Esophagus (tissue), 2 donors: Measurements from ENCODE around the gene MX1. TPM values are rescaled to one million over a fixed set of nuclear protein-coding genes. Genes with fewer than 3 reads are reported as not detected.
"Not testable (repeated sequence)": the region's sequence is repeated elsewhere in the genome, so short reads cannot be mapped to it uniquely, and the experiment has no call there.

Experiments used
- H3K27ac ChIP-seq, 2 donors: one replicate each; pipeline ENCODE4 v1.5.1; 2013; ENCODE audit warnings: low read depth in 2 of 2, mild to moderate bottlenecking in 2 of 2, inconsistent platforms in 1 of 2, low read length in 1 of 2, moderate library complexity in 1 of 2
- H3K27me3 ChIP-seq, 2 donors: one replicate each; pipeline ENCODE4 v1.6.1; 2013; ENCODE audit warnings: low read length in 2 of 2, control low read depth in 1 of 2, mild to moderate bottlenecking in 1 of 2; ENCODE audit not compliant: insufficient read depth in 2 of 2, control insufficient read depth in 1 of 2
- H3K36me3 ChIP-seq, 2 donors: one replicate each; pipeline ENCODE4 v1.6.1; 2013; ENCODE audit warnings: low read length in 1 of 2; ENCODE audit not compliant: control insufficient read depth in 2 of 2, insufficient read depth in 2 of 2
- H3K4me1 ChIP-seq, 2 donors: one replicate each; pipeline ENCODE4 v1.6.1; 2013; ENCODE audit warnings: low read length in 1 of 2; ENCODE audit not compliant: control insufficient read depth in 2 of 2, insufficient read depth in 2 of 2
- H3K4me3 ChIP-seq, 2 donors: one replicate each; pipeline ENCODE4 v1.5.1; 2013; ENCODE audit warnings: low read length in 2 of 2, mild to moderate bottlenecking in 2 of 2, low read depth in 1 of 2, moderate library complexity in 1 of 2
- H3K9me3 ChIP-seq, 2 donors: one replicate each; pipeline ENCODE4 v1.6.1; 2013; ENCODE audit warnings: mild to moderate bottlenecking in 2 of 2, low read depth in 1 of 2, low read length in 1 of 2, moderate library complexity in 1 of 2; ENCODE audit not compliant: control insufficient read depth in 2 of 2, insufficient read depth in 1 of 2
- WGBS, 2 donors: extraction: QIAGEN DNeasy Blood & Tissue Kit; methylation state at CpG; one replicate each; pipeline ENCODE4 v1.1.7; 2013; 5-methylcytosine and 5-hydroxymethylcytosine counted together
- polyA plus RNA-seq, 2 donors: library from polyadenylated mRNA; stranded (reverse); fragments of 200-250 nt; gene quantifications; one replicate each; pipeline ENCODE4 v1.2.3, GENCODE V29; 2013
- donor health status: healthy with polysubstance abuse.
- donor health status: Bipolar disorder and iron deficiency.

MX1 gene
- polyA plus RNA-seq, 2 donors = 17.3 to 25.4 TPM

- Histone ChIP-seq H3K27ac (no peak overlapping the region), H3K9me3 (no peaks in the 10 kb centered on the region), H3K4me1 (peaks cover 0 to 4% of the 10 kb centered on the region in 2 donors), H3K4me3 (no peak overlapping the region), H3K36me3 (peaks cover 2 to 16% of the 10 kb centered on the region in 2 donors), H3K27me3 (no peaks in the 10 kb centered on the region)
- WGBS, 2 donors = 91 to 92% methylated on average over 9 of the region's 9 CpGs
Observed at GRCh38 chr21:41403331-41403730, 22.7 kb upstream of the MX1 start.

DNA sequence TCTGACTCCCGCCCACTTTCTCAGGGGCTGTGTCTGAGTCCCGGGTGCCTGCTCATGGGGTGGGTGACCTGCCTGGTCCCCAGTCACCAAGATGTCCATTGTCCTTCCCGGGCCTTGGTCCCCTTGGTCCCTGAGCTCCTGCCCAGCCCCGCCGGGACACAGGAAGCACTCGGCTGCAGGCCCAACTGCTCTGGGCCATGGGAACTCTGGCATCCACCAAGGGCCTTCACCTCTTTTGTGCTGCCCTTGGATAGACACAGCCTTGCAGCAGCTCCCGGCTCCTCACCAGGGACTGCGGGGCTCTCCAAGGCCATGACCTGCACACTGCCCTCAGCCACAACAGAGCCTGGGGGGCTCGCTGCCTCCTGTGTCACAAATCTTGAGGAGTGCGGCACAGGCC lies 22.1 kb upstream of the MX1 start:
- peaks cover 0 to 4% of the 10 kb centered on the region in 2 donors for H3K4me1 ChIP-seq
- H3K27ac ChIP-seq = no peak overlapping the region
- H3K27me3 ChIP-seq = no peaks in the 10 kb centered on the region
- H3K9me3 ChIP-seq = no peaks in the 10 kb centered on the region
- peaks cover 2 to 16% of the 10 kb centered on the region in 2 donors for H3K36me3 ChIP-seq
- no peak overlapping the region for H3K4me3 ChIP-seq
- WGBS, 2 donors = 94 to 95% methylated on average over 10 of the region's 10 CpGs

- Histone ChIP-seq H3K27ac (no peak overlapping the region), H3K9me3 (no peaks in the 10 kb centered on the region), H3K4me3 (no peak overlapping the region), H3K4me1 (peaks cover 0 to 4% of the 10 kb centered on the region in 2 donors), H3K36me3 (peaks cover 2 to 16% of the 10 kb centered on the region in 2 donors), H3K27me3 (no peaks in the 10 kb centered on the region)
- WGBS, 2 donors = 97 to 99% methylated on average over 4 of the region's 4 CpGs
Observed at GRCh38 chr21:41405321-41405720, 20.7 kb upstream of the MX1 start.

DNA sequence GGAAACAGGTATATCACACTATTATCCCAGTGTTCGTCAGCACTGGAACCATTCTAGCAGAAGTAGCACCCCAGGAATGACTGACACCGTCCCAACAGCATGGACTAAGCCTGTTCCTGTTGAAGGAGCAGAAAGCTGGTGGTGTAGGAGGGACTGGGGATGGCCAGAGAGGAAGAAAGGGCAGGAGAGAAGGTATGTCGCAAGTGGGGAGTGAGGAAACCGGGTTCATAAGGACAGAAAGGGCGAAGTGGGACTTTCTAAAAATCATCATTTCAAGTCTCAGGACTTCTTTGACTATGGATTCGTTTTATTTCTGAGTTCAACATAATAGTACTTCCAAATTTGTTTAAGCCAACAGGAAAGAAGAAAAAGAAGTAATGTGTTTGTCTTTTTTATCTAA lies 19.7 kb upstream of the MX1 start:
- Histone ChIP-seq H3K4me1 (peaks cover 0 to 4% of the 10 kb centered on the region in 2 donors), H3K9me3 (no peaks in the 10 kb centered on the region), H3K27me3 (no peaks in the 10 kb centered on the region), H3K36me3 (peaks cover 2 to 16% of the 10 kb centered on the region in 2 donors), H3K4me3 (no peak overlapping the region), H3K27ac (no peak overlapping the region)
- WGBS, 2 donors = 86 to 87% methylated on average over 6 of the region's 6 CpGs

DNA sequence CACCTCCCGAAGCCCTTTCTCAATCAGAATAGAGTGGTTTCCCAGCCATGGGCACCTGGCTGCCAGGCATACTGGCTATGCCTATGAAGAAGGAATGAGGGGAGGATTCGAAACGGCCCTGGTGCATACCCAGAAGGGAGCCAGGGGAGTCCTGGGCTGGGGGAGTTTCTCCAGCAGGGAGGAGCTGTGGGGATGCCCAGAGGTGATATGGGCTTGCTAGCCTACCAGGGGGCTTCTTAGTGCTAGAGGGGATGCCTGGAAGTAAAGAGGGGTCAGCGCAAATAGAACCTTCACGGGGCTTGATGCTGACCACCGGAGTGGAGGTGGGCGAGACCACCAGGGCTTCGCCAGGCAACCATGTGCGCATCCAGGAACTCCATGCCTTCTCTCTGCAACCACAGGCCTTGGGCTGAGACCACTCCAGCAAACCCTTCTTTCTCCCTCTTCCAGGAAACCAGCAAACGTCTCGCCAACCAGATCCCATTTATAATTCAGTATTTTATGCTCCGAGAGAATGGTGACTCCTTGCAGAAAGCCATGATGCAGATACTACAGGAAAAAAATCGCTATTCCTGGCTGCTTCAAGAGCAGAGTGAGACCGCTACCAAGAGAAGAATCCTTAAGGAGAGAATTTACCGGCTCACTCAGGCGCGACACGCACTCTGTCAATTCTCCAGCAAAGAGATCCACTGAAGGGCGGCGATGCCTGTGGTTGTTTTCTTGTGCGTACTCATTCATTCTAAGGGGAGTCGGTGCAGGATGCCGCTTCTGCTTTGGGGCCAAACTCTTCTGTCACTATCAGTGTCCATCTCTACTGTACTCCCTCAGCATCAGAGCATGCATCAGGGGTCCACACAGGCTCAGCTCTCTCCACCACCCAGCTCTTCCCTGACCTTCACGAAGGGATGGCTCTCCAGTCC lies 18.2 kb upstream of the MX1 start:
- Histone ChIP-seq H3K4me3 (no peak overlapping the region), H3K4me1 (peaks cover 0 to 4% of the 10 kb centered on the region in 2 donors), H3K27me3 (no peaks in the 10 kb centered on the region), H3K9me3 (no peaks in the 10 kb centered on the region), H3K27ac (no peak overlapping the region), H3K36me3 (peaks cover 2 to 11% of the 10 kb centered on the region in 2 donors)
- WGBS, 2 donors = 94 to 96% methylated on average over 24 of the region's 24 CpGs

GRCh38 chr21:41410361-41410760 lies 15.7 kb upstream of the MX1 start:
- H3K27me3 ChIP-seq = no peaks in the 10 kb centered on the region
- no peaks in the 10 kb centered on the region for H3K9me3 ChIP-seq
- H3K27ac ChIP-seq = peak overlapping the region; percentile 80 to 86
- H3K4me3 ChIP-seq = no peak overlapping the region
- WGBS, 2 donors = 78 to 86% methylated on average over 1 of the region's 1 CpG
- H3K36me3 ChIP-seq = peaks cover 2 to 3% of the 10 kb centered on the region in 2 donors
- no peaks in the 10 kb centered on the region for H3K4me1 ChIP-seq

- Histone ChIP-seq H3K4me1 (no peaks in the 10 kb centered on the region), H3K9me3 (no peaks in the 10 kb centered on the region), H3K27me3 (no peaks in the 10 kb centered on the region), H3K36me3 (peaks cover 2 to 3% of the 10 kb centered on the region in 2 donors), H3K27ac (peak overlapping the region; percentile 80 to 86), H3K4me3 (no peak overlapping the region)
- WGBS, 2 donors = 64 to 71% methylated on average over 5 of the region's 5 CpGs
Observed at GRCh38 chr21:41410767-41411448, 15.1 kb upstream of the MX1 start.

DNA sequence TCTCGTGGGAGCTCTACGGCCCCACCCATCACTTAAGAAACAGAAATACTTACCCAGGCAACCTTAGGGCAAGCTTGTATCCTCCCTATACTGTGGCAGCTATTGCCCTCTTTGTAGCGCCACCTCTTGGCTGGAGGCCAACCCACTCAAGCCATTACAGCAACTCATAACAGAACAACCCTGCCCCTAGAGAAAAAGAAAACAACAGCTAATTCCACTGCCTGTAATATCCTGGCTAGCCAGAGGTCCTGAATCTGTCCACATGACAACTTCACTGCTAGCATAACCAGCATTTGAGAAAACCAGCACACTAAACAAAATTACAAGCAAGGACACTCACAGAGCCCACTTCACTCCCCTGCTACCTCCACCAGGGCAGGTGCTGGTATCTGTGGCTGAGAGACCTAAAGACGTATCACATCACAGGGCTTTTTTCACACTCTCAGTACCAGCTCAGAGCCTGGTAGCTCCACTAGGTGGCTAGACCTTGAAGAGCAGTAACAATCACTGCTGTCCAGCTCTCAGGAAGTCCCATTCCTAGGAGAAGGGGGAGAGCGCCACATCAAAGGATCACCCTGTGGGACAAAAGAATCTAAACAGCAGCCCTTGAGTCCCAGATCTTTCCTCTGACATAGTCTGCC lies 14.5 kb upstream of the MX1 start:
- Histone ChIP-seq H3K4me3 (no peak overlapping the region), H3K27me3 (no peaks in the 10 kb centered on the region), H3K27ac (peak overlapping the region; percentile 86 to 91), H3K9me3 (no peaks in the 10 kb centered on the region), H3K36me3 (peaks cover 2 to 3% of the 10 kb centered on the region in 2 donors), H3K4me1 (no peaks in the 10 kb centered on the region)
- WGBS, 2 donors = 55 to 64% methylated on average over 5 of the region's 5 CpGs

GRCh38 chr21:41417505-41417904 lies 8.5 kb upstream of the MX1 start:
- not testable (repeated sequence) for H3K27me3 ChIP-seq, H3K4me1 ChIP-seq, H3K36me3 ChIP-seq, H3K9me3 ChIP-seq, H3K4me3 ChIP-seq
- 86 to 89% methylated on average over 2 of the region's 2 CpGs for whole genome bisulfite sequencing, 2 donors
- peak overlapping the region in 1 of 2 donors; percentile 2 for H3K27ac ChIP-seq
